HG03442 (cell line): ENCODE data around the gene MCRIP1.

Experiments used
- ATAC-seq: cut with Tn5 transposase; IDR thresholded peaks from one replicate; pipeline ENCODE4 v1.9.1; 2021; ENCODE audit warnings: mild to moderate bottlenecking, moderate library complexity; ENCODE audit not compliant: unreplicated experiment

Gene MCRIP1, protein sequence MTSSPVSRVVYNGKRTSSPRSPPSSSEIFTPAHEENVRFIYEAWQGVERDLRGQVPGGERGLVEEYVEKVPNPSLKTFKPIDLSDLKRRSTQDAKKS

DNA sequence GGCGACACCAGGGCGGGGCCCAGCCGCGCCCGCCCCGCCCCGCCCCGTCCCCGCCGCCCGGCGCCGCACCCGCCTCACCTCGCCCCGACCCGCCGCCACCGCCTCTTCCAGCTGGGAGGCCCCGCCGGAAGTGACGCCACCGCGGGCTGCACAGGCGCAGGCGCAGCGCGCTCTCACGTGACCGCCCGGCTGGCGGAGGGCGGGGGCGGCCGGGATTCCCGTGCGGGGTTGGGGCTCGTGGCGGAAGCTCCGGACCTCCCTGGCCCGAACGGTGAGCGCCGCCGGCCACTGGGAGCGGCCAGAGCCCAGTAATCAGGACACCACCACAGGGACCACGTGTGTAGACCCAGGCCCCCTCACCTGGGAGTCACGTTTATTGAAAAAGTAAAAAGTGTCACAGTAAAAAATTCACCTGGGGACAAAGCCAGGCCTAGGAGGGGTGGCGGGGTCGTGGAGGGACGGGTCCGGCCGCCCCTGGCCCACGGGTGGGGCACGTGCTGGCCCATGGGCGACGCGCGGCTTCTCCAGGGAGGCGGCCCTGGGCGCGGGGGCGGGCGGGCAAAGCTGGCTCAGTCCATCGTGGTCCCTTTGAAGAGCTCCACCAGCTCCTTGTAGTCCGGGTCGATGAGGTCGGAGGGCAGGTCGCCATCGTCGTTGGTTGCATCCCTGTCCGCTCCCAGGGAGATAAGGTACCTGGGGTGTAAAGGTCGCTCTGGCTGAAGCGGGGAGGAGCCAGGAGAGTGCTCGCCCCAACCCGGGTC, at the start of gene MCRIP1:
MCRIP1 (minus strand) TSS at position 132 of the 761 bp plus-strand sequence. CDS start 8,785 bp downstream, outside the sequence.
- peak; percentile 77 for ATAC-seq

DNA sequence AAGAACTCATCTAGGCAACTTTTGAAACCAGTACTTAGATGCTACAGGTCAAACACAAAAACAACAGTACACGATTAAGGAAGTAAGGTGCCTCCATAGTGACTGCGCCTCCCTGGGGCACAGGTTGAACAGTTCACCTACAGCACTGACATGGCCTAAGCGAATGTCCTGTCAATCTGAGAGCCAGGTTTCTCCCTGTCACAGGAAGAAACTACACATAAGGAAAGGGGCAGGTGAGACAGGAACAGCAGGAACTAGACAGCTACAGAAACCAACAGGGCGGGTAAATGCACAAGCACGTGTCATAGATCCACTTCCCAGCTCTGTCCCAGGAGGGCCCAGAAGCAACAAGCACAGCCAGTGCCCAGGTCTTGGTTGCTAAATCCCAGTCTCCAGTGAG, 46.0 kb upstream of the MCRIP1 start:
- no peak for ATAC-seq

DNA sequence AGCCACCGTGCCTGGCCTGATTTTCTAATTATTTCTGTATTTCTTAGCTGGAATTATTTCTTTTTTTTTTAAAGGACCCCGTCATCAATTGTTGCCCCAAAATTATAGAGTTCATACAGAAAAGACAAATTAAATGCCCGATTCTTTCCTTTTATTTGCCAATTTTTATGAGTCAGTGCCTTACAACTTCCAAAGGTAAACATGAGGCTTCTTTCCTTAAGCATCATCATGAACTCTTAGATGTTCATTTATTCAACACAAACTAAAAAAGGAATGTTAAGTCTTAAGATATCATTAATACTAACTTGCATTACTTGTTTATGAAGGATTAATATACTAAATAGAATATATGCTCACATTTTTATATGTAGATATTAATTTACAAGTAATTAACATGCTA, 45.2 kb upstream of the MCRIP1 start:
- ATAC-seq, result no peak

DNA sequence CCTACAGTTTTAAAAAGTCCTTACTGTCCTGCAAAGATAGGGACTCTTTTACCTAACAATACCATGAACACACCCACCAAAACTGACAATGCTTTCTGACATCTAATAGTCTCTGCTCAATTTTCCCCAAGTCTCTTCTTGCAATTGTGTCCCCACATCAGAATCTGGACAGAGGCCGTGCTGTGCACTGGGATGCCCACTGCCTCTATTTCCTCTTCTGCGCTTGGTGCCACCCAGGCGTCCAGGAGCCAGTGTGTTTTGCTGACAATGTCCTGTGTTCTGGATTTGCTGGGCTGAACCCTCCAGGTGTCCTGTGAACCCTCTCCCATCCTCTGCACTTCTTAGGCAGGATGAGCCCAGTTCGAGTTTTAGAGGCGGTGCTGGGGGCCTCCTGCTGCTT, 44.5 kb upstream of the MCRIP1 start:
- no peak for ATAC-seq

DNA sequence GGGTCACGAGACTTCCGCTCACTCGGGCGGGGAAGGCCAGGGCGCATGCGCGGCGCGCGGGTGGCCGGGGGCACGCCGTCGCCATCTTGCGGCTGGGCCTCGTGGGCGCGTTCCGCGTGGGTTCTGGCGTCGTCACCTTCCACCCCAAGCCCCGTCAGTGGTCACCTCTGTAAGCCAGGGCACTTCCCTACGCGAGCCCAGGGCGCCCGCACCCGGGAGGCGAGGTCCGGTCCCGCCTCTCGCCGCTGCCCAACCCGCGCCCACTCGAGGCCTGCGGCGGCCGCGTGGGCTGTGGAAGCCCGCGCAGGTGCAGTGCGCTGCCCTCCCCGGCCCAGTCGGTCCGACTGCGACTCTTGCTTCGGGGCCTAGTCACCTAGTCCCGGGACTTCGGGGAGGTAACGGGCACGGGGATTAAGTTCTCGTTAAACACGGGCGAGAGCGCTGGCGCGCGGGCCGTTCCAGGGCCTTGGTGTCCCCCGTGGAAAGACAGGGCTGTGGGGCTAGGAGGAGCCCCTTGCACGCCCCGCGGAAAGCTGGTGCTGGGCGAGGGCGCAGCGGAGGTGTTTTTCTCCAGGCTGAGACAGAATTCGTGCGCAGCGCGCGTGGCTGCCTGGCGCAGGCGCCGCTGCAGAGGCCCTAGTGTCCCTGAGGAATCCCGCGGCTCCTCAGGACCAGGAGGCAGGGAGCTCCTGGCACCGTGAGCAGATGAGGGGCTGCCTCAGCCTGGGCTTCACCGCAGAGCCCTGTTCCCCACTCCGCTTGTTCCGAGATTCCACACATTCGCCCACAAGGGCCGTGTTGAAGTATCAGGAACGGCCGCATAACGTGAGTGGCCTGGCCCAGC, 38.5 kb upstream of the MCRIP1 start:
- ATAC-seq, result peak; percentile 39

DNA sequence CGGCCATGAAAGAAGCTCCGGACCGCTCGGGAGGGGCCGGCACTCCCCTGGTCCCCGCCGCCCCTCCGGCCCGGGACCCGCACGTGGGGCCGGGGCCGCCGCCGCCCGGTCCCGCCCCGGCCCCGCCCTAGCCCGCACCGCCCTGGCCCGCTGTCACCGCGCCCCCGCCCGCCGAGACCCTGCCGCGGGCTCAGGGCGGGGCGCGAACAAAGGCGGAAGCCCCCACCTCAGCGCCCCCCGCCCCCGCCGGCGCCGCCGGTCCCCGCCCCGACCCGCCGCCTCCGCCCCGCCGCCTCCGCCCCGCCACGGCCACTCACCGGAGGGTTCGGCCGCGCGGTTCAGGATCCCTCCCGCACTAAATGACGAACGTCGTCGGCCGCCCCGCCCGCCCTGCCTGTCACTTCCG, 37.9 kb upstream of the MCRIP1 start, which contains the start of gene ARHGDIA:
ARHGDIA (minus strand) TSS at position 357 of the 406 bp plus-strand sequence. CDS start 1,407 bp downstream, outside the sequence.
- peak; percentile 20 for ATAC-seq

DNA sequence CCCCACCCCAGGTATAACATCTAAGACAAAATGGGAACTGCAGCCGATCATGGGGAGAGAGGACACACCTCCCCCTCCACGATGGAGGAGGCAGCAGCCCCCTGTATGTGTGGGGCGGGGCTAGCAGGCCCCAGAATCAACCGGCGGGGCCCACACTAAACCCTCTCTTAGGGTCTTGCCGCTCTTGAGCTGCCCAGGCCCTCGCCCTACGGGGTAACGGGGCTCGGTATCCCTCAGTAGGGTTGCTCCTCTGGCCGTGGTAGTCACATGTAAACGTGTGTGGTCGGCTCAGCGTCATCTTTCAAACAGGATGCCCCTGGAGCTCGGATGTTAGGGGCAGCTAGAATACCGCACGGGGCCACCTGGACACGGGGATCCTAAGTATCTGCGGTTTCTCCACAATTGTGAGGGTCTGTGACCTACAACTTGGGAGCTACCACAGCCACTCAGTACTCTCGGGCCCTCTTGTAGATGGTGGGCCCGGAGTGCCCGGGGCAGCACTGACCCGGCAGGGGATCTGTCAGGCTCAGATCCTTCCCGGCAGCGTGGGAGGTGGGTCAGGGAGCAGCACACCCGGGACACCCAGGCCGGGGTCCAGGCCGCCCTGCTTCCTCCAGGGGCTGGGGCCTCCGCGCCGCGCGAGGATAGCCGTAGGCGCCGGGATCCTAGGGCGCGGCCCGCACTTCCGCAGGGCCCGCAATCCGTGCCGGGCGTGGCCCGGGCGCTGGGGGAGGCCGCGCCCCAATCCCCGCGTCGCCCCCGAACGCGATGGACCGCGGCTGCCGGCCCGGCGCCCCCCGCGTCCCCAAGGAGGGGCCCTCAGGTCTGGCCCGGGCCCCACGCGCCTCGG, 37.3 kb upstream of the MCRIP1 start:
- peak; percentile 7 for ATAC-seq

DNA sequence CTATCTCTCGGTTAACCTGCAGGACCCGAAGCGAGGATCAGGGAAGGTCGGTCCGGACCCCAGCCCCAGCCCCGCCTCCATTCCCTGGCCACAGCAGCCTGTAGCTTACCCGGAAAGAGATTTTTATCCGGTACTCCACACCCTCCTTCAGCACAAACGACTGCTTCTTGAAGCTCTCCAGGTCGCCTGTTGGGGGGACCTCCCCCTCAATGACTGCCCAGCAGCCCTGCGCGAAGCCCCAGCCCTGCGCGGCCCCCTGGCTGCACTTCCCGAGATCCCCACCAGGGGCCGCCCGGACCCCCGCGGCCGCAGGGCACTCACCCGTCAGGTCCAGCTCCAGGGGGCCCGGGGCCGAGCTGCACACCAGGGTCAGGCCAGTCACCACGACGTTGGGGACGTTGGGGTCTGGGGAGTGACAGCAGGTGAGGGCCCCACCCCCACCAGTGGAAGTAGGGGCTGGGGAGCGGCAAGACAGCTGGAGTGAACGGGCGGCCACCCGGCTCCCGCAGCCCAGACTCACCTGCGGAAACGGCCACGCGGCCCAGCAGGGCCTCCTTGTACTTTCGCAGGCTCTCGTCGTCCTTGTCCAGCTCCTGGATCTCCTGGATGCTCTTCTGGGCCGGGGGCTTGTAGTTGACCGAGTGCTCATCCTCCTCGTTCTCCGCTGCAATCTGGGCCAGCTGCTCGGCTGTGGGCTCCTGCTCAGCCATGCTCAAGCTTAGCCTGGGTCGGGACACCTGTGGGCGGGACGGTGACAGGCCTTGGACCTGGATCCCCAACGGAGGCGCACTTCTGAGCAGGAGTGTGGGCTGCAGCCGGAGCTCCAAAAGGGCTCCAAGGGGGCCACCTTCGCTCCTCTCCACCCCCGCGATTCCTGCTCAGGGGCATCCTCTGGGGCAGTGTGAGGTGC, 36.4 kb upstream of the MCRIP1 start:
- ATAC-seq, result no peak

DNA sequence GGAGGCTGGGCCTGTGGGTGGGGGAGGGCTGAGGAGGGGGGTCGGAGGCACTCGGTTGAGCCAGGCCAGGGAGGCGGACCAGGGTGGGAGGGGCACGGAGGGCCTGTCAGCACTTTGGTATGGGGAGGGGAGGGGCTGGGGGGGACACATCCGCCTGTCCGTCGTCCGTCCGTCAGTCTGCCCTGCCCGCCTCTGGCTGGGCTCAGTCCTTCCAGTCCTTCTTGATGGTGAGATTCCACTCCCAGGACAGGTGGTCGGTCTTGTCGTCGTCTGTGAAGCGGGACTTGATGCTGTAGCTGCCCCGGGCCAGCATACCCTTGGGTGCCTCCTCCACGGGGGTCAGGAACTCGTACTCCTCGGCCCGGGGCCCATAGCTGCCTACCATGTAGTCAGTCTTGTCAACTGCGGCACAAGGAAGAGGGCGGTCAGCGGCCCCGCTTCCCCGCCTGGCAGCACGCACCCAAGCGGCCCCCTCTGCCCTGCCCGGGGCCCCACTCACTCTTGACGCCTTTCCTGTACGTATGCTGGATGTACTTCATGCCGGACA, 35.7 kb upstream of the MCRIP1 start:
- no peak for ATAC-seq

DNA sequence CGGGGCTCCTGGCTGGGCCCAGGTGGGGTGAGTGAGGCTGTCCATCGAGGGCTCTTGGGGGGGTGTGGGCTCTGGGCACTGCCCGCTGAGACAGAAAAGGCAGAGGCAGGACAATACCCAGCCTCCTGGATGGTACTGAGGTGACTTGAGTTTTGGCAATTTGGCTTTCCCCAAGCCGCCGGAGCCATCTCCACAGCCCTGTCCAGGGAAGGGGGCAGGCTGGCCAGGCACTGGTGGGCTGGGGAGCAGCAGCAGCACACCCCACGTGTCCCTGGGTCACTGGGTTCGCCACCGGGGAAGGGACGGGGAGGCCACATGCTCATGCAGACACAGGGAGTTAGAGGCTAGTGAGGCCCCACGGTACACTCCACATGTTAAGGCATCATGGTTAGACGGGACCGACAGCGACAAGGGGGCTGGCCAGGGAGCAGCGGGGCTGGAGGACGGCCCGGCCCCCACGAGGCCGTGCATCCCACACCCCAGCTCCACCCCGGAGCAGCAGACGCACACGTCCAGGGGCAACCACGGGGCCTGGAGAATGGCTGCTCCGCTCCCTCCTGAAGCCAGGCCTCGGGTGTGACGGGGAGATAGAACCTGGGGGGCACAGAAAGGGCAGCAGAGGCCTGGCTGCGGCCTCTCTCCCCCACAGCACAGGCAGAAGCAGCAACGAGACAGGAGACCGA, 35.0 kb upstream of the MCRIP1 start:
- ATAC-seq, result no peak

DNA sequence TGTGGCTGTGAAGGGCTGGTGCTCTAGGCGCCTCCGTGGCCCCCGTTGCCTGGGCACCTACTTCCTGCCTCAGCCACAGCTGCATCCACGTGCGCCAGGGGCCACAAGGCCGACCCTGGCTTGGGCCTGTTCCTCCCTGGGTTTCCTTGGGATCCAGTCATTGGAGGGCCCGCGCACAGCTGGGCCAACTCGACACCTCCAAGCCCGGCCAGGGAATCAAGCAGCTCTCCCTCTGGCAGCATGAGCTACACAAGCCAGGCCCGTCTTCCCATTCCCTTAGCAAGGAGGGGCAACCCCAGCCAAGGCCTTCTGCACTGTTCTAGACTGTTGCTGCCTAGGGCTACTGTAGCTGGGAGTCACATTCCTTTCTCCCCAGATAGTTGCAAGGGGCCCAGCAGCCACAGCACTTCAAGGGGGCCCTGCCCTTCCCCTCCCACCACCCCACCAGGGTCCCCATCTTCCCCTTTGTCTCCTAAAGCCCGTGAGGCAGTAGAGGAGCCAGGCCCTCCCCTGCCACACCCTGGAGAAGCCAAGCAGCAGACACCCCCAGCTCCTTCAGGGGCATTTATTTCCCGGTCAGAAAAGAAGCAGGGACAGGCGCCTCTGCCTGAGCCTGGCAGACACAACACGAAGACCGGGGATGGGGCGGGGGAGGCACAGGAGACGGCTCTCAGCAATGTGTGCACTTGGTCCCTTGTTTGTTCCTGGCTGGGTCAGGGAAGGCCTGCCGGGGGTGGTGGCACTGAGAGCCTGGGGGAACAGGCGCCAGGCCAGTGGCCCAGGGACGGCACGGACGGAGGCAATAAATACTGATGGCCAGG, 34.3 kb upstream of the MCRIP1 start:
- no peak for ATAC-seq

DNA sequence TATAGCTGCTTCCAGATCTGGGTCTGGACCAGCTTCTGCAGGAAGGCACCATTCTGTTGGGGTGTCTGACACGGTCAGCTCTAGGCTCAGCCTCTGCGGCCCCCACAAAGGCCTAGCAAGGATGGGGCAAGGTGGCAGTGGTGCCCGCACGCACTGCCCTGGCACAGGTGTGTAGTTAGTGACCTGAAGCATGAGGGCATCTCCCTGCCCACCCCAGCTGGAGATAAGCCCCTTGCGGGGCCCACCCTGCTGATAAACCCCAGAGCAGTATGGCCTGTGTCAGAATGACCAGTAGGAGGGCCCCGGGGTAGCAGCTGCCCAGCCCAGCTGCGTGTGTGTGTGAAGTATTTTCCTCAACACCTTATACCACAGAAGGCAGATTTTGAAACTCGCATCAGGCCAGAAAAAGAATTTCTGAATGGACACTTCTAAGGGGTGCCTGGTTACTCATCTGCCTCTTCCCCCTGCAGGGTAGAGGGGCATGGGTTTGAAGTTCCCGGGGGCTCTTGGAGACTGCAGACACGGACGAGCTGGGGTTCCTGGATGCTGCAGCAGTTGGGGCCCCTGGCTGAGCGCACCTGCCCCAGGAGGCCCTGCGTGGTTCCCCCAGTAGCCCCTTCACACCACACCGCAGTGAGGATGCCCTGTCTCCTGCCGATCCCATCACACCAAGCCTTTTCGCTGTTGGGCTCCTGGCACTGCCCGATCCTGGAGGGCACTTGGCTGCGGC, 33.5 kb upstream of the MCRIP1 start:
- no peak for ATAC-seq

DNA sequence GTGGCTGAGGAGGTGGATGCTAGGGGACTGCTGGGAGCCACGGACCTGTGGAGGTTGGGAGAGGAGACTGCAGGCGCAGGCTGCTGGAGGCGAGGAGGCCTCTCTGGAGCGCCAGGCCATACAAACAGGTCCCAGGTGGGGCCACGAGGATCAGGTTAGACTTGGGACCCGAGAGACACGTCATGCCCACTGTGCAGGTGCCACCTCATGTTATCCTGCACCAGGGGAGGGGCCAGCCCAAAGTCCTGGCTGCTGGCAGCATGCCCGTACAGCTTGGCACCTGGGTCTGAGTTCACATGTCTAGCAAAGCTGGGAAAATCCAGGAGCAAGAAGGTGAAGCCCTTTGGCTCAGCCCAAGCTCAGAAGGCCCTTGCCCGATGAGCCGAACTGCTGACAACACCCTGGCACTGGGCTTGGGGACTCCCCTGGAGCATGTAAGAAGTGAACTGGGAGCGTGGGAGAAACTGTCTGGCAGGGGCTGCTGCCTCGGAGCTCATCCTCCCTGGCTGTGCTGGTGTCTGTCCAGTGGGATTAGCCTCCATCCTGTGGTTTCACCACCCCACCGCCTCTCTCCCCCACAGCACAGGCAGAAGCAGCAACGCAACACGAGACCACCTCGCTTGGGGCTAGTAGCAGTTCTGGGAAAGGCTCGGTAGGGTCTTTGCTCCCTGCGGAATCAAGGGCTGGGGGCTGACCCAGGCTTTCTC, 32.8 kb upstream of the MCRIP1 start:
- no peak for ATAC-seq

DNA sequence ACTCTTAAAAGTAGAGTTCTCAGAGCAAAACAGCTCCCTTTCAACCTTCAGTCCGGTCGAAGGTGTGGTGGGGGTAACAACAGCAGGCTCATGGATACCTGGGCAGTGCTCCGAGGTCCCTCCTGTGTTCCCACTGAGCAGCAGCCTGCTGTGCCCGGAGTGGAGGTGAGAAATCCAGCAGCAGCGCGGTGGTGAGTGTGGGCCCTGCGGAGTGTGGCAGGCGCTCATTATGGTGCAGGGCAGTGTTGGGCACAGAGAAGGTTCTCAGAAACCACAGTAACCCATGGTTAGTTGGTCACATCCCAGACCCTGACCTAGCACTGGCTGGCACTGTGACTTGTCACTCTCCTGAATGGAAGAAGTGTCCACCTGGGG, 32.3 kb upstream of the MCRIP1 start:
- ATAC-seq, result no peak

DNA sequence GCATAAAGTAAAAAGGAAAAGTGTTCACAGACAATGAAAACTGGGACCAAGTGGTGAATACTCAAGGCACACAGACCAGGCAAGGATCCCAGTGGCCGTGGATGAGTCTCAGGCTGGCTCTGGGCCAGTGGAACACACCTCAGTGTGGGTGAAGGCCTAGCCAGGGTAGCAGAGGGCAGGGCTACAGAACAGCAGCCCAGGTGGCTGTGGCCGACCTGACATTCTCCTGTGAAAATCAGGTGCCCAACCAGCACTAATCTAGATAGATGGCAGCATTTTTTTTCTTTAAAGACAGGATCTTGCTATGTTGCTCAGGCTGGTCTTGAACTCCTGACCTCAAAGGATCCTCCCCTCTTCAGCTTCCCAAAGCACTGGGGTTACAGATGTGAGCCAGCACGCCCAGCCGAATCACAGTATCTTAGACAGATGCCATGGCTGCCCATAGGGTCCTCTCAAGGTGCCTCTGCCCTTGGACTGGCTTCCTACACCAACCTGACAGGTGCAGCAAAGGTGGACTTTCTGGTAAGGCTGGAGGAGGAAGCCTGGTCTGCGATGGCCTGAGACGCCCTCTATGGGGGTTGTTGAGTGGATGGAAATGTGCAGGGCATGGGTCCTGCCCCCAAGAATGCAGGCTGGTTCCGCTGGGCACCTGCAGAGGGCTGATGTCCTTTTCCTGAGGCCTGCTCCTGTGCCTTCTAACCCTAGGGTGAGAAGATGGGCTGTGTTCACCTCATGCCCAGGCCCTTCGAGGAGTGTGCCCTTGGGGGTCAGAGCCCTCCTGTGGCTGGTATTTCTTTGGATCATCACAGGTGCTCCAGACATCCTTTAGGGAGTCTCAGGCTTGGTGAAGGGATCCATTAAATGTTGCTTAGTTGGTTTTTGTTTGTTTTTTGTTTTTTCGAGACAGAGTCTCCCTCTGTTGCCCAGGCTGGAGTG, 31.0 kb upstream of the MCRIP1 start:
- ATAC-seq, result no peak
